ENCODE measurements around the gene MYO1D.

DNA sequence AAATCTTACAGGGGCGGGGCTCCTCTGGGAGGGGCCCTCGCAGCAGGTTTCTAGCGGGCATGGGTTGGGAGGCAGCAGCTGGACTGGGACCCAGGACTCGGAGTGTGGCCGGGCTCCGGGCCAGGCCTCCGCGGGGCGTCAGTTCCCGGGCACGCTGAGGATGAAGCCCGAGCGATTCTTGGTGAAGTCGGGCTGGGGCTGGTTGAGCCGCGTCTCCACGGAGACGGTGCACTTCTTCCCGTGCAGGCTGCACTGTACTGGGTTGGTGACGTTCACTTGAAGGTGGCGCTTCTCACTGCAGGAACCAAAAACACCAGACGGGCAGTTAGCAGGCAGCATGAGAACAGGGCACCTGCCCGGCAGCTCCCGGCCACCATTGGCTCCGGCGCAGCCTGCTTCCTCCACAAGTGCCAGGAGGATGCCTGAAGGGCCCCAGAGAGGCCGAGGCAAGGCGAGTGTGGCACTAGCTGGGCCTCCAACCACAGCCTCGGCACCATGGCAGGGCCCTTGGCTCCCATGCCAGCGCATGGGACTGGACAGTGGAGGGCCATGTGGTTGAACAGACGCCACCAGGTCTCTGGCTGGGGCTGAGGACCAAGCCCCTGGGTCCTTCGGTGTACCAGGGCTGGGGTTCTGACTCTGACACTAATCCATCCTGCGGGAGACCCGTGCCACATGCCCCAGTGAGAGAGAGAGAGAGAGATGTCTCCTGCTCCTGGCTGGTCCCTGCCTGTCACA lies 382.1 kb downstream of the MYO1D start:
- no peak for TF ChIP-seq POLR2A (IDR thresholded peaks at IDR 0.05; ENCODE audit: borderline replicate concordance, extremely low read depth, insufficient read depth, insufficient read length)
- TF ChIP-seq, protein P1, sequence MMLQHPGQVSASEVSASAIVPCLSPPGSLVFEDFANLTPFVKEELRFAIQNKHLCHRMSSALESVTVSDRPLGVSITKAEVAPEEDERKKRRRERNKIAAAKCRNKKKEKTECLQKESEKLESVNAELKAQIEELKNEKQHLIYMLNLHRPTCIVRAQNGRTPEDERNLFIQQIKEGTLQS (IDR thresholded peaks at IDR 0.05): no peak
- no peak for TF ChIP-seq SRF (IDR thresholded peaks at IDR 0.05; ENCODE audit: low read depth)
- no peak for TF ChIP-seq CTCF (IDR thresholded peaks at IDR 0.05 in 2 of 3, conservative IDR thresholded peaks at IDR 0.05 in 1 of 3; ENCODE audit: borderline replicate concordance in 1 of 3, insufficient read depth in 1 of 3, low read depth in 2 of 3, low read length in 2 of 3)
- no peak for TF ChIP-seq YY1 (IDR thresholded peaks at IDR 0.05; ENCODE audit: extremely low read depth, insufficient replicate concordance, low read depth, low read length)
- TF ChIP-seq ZBTB33 (IDR thresholded peaks at IDR 0.05; ENCODE audit: extremely low read depth, insufficient replicate concordance, low read length): no peak
- no peak for TF ChIP-seq CEBPB (IDR thresholded peaks at IDR 0.05; ENCODE audit: low read depth)
- TF ChIP-seq CBX3 (IDR thresholded peaks at IDR 0.05; ENCODE audit: low read depth): no peak
- no peak for TF ChIP-seq EZH2 (IDR thresholded peaks at IDR 0.05)
- TF ChIP-seq EGR1 (IDR thresholded peaks at IDR 0.05; ENCODE audit: low read depth): no peak

Measured in HCT116 (cell line).